Mesodermal cell (in vitro differentiated cells): ENCODE results near the gene ZNF74.

Experiments
- H3K27ac ChIP-seq: 2 replicates; pipeline ENCODE4 v1.7.0; 2013; ENCODE audit warnings: mild to moderate bottlenecking, low read depth, low read length, moderate library complexity; ENCODE audit not compliant: severe bottlenecking
- H3K36me3 ChIP-seq: 2 replicates; pipeline ENCODE4 v1.7.1; 2013; ENCODE audit warnings: mild to moderate bottlenecking, low read length, moderate library complexity; ENCODE audit not compliant: control insufficient read depth, insufficient read depth
- H3K4me1 ChIP-seq: one replicate; pipeline ENCODE4 v1.7.1; 2013; ENCODE audit warnings: mild to moderate bottlenecking, low read length; ENCODE audit not compliant: insufficient read depth, control insufficient read depth, poor library complexity, severe bottlenecking
- H3K4me3 ChIP-seq: 2 replicates; pipeline ENCODE4 v1.7.0; 2013; ENCODE audit warnings: low read length, control low read depth, mild to moderate bottlenecking; ENCODE audit not compliant: insufficient read depth, poor library complexity, severe bottlenecking; ENCODE audit errors: extremely low read depth
- H3K9me3 ChIP-seq: 2 replicates; pipeline ENCODE4 v1.7.1; 2013; ENCODE audit warnings: mild to moderate bottlenecking, low read length, moderate library complexity; ENCODE audit not compliant: control insufficient read depth
- whole genome bisulfite sequencing, 2 experiments: methylation state at CpG; one replicate each; pipeline ENCODE4 v1.1.5; 2013; ENCODE audit warnings: missing lambda C conversion rate in 2 of 2; ENCODE audit not compliant: insufficient coverage in 2 of 2; 5-methylcytosine and 5-hydroxymethylcytosine counted together

Gene ZNF74

GRCh38 chr22:20439556-20439927 is 45.6 kb downstream of the ZNF74 start:
- H3K4me1 ChIP-seq: peaks cover 8% of the 10 kb centered on the region
- H3K27ac ChIP-seq: no peak overlapping the region
- 86% methylated on average over 2 of the region's 4 CpGs; no CpG with 5 or more reads in 1 of the 2 experiments for WGBS, 2 experiments
- H3K9me3 ChIP-seq: no peaks in the 10 kb centered on the region
- H3K36me3 ChIP-seq: peaks cover 5% of the 10 kb centered on the region
- H3K4me3 ChIP-seq: no peak overlapping the region

GRCh38 chr22:20439928-20440575 is 46.1 kb downstream of the ZNF74 start:
- no peak overlapping the region for H3K27ac ChIP-seq
- H3K36me3 ChIP-seq: peaks cover 8% of the 10 kb centered on the region
- no peaks in the 10 kb centered on the region for H3K9me3 ChIP-seq
- H3K4me3 ChIP-seq: no peak overlapping the region
- WGBS, 2 experiments: 95 to 98% methylated on average over 4 to 5 of the region's 5 CpGs
- H3K4me1 ChIP-seq: peaks cover 8% of the 10 kb centered on the region

GRCh38 chr22:20440637-20441591 is 47.0 kb downstream of the ZNF74 start:
- 77 to 85% methylated on average over 9 to 12 of the region's 13 CpGs for WGBS, 2 experiments
- H3K9me3 ChIP-seq: no peaks in the 10 kb centered on the region
- H3K4me1 ChIP-seq: peaks cover 8% of the 10 kb centered on the region

GRCh38 chr22:20441631-20442484 is 47.9 kb downstream of the ZNF74 start:
- Histone ChIP-seq H3K36me3 (peaks cover 20% of the 10 kb centered on the region), H3K4me3 (no peak overlapping the region), H3K27ac (no peak overlapping the region), H3K9me3 (no peaks in the 10 kb centered on the region), H3K4me1 (peaks cover 8% of the 10 kb centered on the region)
- 91 to 94% methylated on average over 20 to 21 of the region's 21 CpGs for WGBS, 2 experiments

More at GRCh38 chr22:20440637-20441591, 47.0 kb downstream of the ZNF74 start:
- Histone ChIP-seq H3K36me3 (peaks cover 13% of the 10 kb centered on the region), H3K4me3 (no peak overlapping the region), H3K27ac (no peak overlapping the region)

- peaks cover 8% of the 10 kb centered on the region for H3K4me1 ChIP-seq
- peaks cover 20% of the 10 kb centered on the region for H3K36me3 ChIP-seq
- 93 to 100% methylated on average over 2 to 4 of the region's 7 CpGs for WGBS, 2 experiments
- no peak overlapping the region for H3K27ac ChIP-seq
- no peak overlapping the region for H3K4me3 ChIP-seq
- no peaks in the 10 kb centered on the region for H3K9me3 ChIP-seq
Observed at GRCh38 chr22:20442485-20443284, 48.7 kb downstream of the ZNF74 start.

GRCh38 chr22:20444325-20444724 is 50.4 kb downstream of the ZNF74 start:
- peaks cover 20% of the 10 kb centered on the region for H3K36me3 ChIP-seq
- 90 to 97% methylated on average over 4 of the region's 4 CpGs for WGBS, 2 experiments
- H3K4me3 ChIP-seq: no peak overlapping the region

GRCh38 chr22:20446383-20446970 is 52.5 kb downstream of the ZNF74 start:
- WGBS, 2 experiments: 93 to 95% methylated on average over 14 to 19 of the region's 21 CpGs
- no peak overlapping the region for H3K27ac ChIP-seq
- no peak overlapping the region for H3K4me3 ChIP-seq
- no peaks in the 10 kb centered on the region for H3K9me3 ChIP-seq
- H3K36me3 ChIP-seq: peaks cover 20% of the 10 kb centered on the region
- no peaks in the 10 kb centered on the region for H3K4me1 ChIP-seq

More at GRCh38 chr22:20444325-20444724, 50.4 kb downstream of the ZNF74 start:
- Histone ChIP-seq H3K9me3 (no peaks in the 10 kb centered on the region), H3K4me1 (no peaks in the 10 kb centered on the region), H3K27ac (no peak overlapping the region)

GRCh38 chr22:20448630-20449029 is 54.7 kb downstream of the ZNF74 start:
- no peak overlapping the region for H3K4me3 ChIP-seq
- peaks cover 22% of the 10 kb centered on the region for H3K36me3 ChIP-seq
- 90 to 98% methylated on average over 5 of the region's 5 CpGs for WGBS, 2 experiments
- no peaks in the 10 kb centered on the region for H3K9me3 ChIP-seq
- H3K27ac ChIP-seq: no peak overlapping the region
- no peaks in the 10 kb centered on the region for H3K4me1 ChIP-seq

- no peak overlapping the region for H3K4me3 ChIP-seq
- peaks cover 14% of the 10 kb centered on the region for H3K36me3 ChIP-seq
- no peaks in the 10 kb centered on the region for H3K9me3 ChIP-seq
- no peaks in the 10 kb centered on the region for H3K4me1 ChIP-seq
- H3K27ac ChIP-seq: no peak overlapping the region
- WGBS, 2 experiments: 95 to 97% methylated on average over 16 to 17 of the region's 19 CpGs
Observed at GRCh38 chr22:20449819-20450550, 56.0 kb downstream of the ZNF74 start.
